ENCODE data around the gene TAPT1. TPM values are rescaled to one million over a fixed set of nuclear protein-coding genes. Genes with fewer than 3 reads are reported as not detected.

The TAPT1 gene
- total and polyA plus RNA-seq, 2 experiments from 2014 or later = 3.6 to 9.9 TPM

DNA sequence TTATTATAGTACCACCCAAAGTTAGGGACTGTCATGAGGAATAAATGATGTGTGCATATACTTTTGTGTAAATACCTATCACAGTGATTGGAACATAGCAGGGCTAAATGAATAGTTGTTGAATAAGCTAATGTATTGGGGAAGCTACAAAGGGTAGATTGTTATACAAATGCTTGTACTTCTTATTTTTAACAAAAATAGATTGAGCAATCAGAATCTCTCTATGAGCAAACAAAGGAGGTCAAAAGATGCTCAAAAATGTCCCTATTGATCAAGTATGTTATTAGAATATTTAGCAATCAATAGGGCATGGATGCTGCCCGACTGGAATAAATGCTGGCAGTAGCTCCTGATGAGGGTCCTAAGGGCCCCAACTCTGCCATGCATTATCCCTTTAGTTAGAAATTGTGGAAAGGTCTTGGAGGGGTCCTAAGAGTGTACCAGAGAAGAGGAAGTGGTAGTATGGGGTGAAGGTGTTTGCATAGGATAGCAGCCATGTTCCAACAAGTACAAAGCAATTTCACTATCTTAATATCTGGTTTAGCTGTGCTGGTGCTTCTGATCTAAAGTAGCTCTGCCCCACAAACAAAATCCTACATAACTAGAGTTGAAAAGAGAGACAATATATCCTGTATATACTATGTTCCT is 33.1 kb upstream of the TAPT1 start (continued):
- TF ChIP-seq ZNF462 (CRISPR knock-in tag; IDR thresholded peaks at IDR 0.05) (no peak), EZH2 (IDR thresholded peaks at IDR 0.05; ENCODE audit: low read depth, unreplicated experiment) (no peak), POLR2AphosphoS5 (IDR thresholded peaks at IDR 0.05; ENCODE audit: low read depth) (no peak)

DNA sequence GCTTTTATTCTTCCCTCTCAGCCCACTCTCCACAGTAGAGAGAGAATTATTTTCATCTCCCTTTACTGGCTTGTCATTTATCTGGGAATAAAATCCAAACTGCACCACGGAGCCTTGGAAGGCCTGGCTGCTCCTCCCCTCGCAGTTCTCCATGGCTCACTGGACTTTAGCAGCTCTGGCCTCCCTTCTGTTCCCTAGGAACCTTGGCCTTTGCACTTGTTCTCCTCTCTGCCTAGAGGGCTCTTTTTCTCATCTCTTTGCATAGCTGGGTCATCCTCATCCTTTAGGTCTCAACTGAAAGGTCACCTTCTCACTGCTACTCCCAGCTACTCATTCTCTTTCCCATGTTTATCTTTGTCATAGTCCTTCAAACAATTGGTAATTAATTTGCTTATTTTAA is 31.3 kb upstream of the TAPT1 start:
- DNase-seq (ENCODE audit: low spot score) (no peak), ATAC-seq (no peak)
- Histone ChIP-seq H3K4me3 (no peak overlapping the region), H3K79me2 (replicated peaks; ENCODE audit: insufficient read depth) (no peaks in the 10 kb centered on the region), H3K4me1 (ENCODE audit: insufficient read depth) (no peaks in the 10 kb centered on the region), H3K36me3 (ENCODE audit: insufficient read depth) (no peaks in the 10 kb centered on the region), H2AFZ (no peak overlapping the region), H3K27me3 (ENCODE audit: insufficient read depth) (no peaks in the 10 kb centered on the region), H3K27ac (ENCODE audit: low read depth) (no peak overlapping the region), H3K9me2 (ENCODE audit: insufficient read depth) (no peaks in the 10 kb centered on the region), H4K20me1 (replicated peaks; ENCODE audit: insufficient read depth) (no peaks in the 10 kb centered on the region), H3K4me2 (no peak overlapping the region), H3F3A (replicated peaks; ENCODE audit: low read depth) (no peaks in the 10 kb centered on the region)
- no peak overlapping the region for H3K4me3 Mint-ChIP-seq
- H3K27ac Mint-ChIP-seq = no peak overlapping the region
- H3K4me1 Mint-ChIP-seq = peaks cover 5% of the 10 kb centered on the region; the same call in 1 of the 3 replicates
- H3K27me3 Mint-ChIP-seq (ENCODE audit: insufficient read depth, low read depth, poor library complexity) = peaks cover 4% of the 10 kb centered on the region
- no peaks in the 10 kb centered on the region for H3K9me3 Mint-ChIP-seq
- TF ChIP-seq EZH2 (IDR thresholded peaks at IDR 0.05; ENCODE audit: low read depth, unreplicated experiment) (no peak), STAT1 (IDR thresholded peaks at IDR 0.05; ENCODE audit: unreplicated experiment) (no peak), JUNB (IDR thresholded peaks at IDR 0.05; ENCODE audit: unreplicated experiment) (no peak)
- H3K36me3 Mint-ChIP-seq (ENCODE audit: low read depth) = peaks cover 12% of the 10 kb centered on the region

All from GM23338 (cell line).